ENCODE measurements around the gene MED16. TPM values are rescaled to one million over a fixed set of nuclear protein-coding genes. Genes with fewer than 3 reads are reported as not detected.
A peak's percentile ranks its signal among the peaks of the same experiment; 100 is the strongest.

Gene MED16
- total and polyA plus RNA-seq, 2 of the 13 experiments (the other 11 are each of a cell fraction or from before 2014, with no cell fraction given), result 13.3 to 14.8 TPM

GRCh38 chr19:840519-841206 is 52.3 kb downstream of the MED16 start, which contains the start of gene PRTN3:
TSS of gene PRTN3 (plus strand) at chr19:840999. CDS start at chr19:841009, 10 bp downstream.
- Histone ChIP-seq H3K4me2 (ENCODE audit: low read depth, low read length) (no peak within 1 kb of the TSS), H2AFZ (ENCODE audit: low read length) (no peak within 1 kb of the TSS), H3K27ac (ENCODE audit: extremely low read length, insufficient read depth, low read length) (no peak within 1 kb of the TSS), H3K9me3 (ENCODE audit: low read length) (no peaks in the 10 kb centered on the region), H3K9ac (ENCODE audit: insufficient read depth, low read depth, low read length) (no peak within 1 kb of the TSS), H3K27me3 (ENCODE audit: control insufficient read depth in 1 of 2, insufficient read depth in 2 of 2, low read length in 2 of 2) (peaks cover 13 to 60% of the 10 kb centered on the region in 2 experiments), H3K36me3 (replicated peaks in 1 of 2; ENCODE audit: control insufficient read depth in 1 of 2, insufficient read depth in 2 of 2, low read length in 2 of 2) (no peaks in the 10 kb centered on the region), H3K4me1 (ENCODE audit: insufficient read depth, low read length) (peaks cover 29% of the 10 kb centered on the region), H3K79me2 (ENCODE audit: insufficient read depth, low read length) (no peaks in the 10 kb centered on the region), H3K4me3 (replicated peaks in 1 of 3; ENCODE audit: insufficient read depth in 1 of 3, low read depth in 2 of 3, low read length in 3 of 3) (no peak within 1 kb of the TSS), H4K20me1 (ENCODE audit: insufficient read depth, low read length) (no peaks in the 10 kb centered on the region)
- ChIA-PET CTCF (ENCODE audit: low intra/inter-chr PET ratio, low total read pairs) (no interaction called here), POLR2A (interaction anchor here (1.0 kb wide), 1 partner anchor 44 kb away, joined by 3 read pairs; no protein-coding TSS in a partner anchor)
- 30% methylated on average over 2 of the region's 24 CpGs for WGBS (ENCODE audit: low lambda C conversion rate)
- in situ Hi-C loops (cut with HindIII; ENCODE audit: extremely low pct_ligation_motif_present, low pct_unique_long_range_greater_than_20kb) (no loop called here), intact Hi-C loops (cut with micrococcal nuclease; ENCODE audit: unreplicated experiment) (no loop called here)
- DNase-seq (ENCODE audit: low spot score) (no peak), FAIRE-seq (no peak), ATAC-seq (no peak)
- BruUV-seq (replicated peaks), result no TSS peak
- peak; percentile 44; the same call in 1 of the 2 replicates for TF ChIP-seq ZNF687 (CRISPR knock-in tag; IDR thresholded peaks at IDR 0.05)
- TF ChIP-seq KLF6 (CRISPR knock-in tag; IDR thresholded peaks at IDR 0.05), result no peak
- TF ChIP-seq HNRNPL (IDR thresholded peaks at IDR 0.05; ENCODE audit: low read depth, low read length), result peak; percentile 75; the same call in 1 of the 2 replicates
